Right renal pelvis (tissue), 4 donors: ENCODE results near the gene FAM50B. TPM values are rescaled to one million over a fixed set of nuclear protein-coding genes. Genes with fewer than 3 reads are reported as not detected.
A peak's percentile ranks its signal among the peaks of the same experiment; 100 is the strongest.

ENCODE experiments used
- DNase-seq, 4 donors: peaks; one replicate each; pipeline ENCODE4 v3.0.0-alpha.2; 2013; ENCODE audit warnings: low read depth in 4 of 4, low spot score in 3 of 4, missing footprints in 1 of 4
- polyA plus RNA-seq, 4 donors: library from polyadenylated mRNA; unstranded; fragments of 120-200 nt; gene quantifications; one replicate each; pipeline ENCODE4 v1.2.1, GENCODE V29; 2013; ENCODE audit not compliant: insufficient read length in 4 of 4

FAM50B gene
- polyA plus RNA-seq, 4 donors = 12.1 to 15.8 (median 13.5) TPM

GRCh38 chr6:3819161-3820110, 29.7 kb upstream of the FAM50B start:
- DNase-seq = no peak

DNA sequence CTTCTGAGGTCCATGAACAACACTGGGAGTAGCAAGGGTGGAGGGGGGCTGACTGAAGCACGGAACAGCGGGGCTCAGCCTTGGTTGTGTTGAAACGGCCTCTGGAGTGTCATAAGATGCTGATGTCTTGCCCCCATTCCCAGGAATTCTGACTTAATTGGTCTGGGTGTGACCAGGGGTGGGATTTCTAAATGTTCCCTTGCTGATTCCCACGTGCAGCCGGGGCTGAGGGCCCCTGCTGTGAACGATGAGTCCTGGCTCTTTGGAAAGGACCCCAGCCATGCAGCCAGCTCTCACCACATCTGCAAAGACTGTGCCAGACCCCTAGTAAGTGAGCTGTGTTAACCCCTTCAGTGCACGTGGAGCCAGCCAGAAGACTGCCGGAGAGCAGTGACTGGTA, 28.6 kb upstream of the FAM50B start:
- no peak for DNase-seq

DNA sequence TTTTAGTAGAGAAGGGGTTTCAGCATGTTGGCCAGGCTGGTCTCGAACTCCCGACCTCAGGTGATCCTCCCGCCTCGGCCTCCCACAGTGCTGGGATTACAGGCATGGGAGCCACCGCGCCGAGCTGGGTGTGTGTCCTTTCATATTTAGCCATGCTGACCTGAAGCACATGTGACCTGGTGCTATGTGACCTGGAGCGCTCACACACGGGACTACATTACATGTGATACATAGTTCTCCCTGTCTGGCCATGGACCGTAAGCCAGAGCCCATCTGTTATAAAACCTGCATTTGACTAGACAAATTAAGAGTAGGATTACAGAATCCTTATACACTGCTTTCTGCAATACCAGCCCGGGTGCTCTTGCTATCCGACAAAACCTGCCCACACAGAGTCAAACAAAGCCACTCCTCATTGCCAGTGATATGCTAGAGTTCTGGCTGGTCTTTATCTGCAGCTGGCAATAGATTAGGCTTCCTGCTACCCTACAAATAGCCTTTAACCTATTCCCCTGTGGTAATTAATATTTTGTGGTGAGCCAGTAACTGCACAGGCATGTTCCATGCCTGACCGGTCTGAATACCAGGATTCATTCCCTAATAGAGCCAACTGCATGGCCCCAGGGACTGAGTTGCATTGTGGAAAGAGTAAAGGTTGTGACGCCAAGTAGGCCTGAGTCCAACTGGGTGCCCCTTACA, 26.3 kb upstream of the FAM50B start:
- DNase-seq = no peak

DNA sequence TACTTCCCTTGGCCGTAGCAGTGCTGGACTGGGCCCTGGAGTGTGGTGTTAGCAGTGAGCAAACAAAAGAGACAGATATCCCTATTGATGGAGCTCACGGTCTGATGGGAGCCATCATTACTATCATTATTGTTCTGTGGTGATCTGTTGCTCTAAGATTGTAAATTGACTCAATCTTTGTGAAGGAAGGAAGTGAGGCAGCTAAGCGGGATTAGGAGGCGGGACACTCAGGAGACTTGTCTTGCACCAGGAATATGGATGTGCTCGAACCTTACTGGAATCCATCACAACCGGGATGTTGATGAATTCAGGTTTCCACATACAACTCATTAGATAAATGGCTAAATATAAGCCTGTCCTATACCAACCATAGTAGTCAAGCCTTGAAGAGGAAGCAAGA, 25.5 kb upstream of the FAM50B start:
- DNase-seq = no peak

- DNase-seq = no peak
These were observed 23.8 kb upstream of the FAM50B start for GRCh38 chr6:3825331-3825831.

GRCh38 chr6:3825851-3826581, 23.2 kb upstream of the FAM50B start:
- peak in 1 of 4 donors; percentile 60 for DNase-seq

DNA sequence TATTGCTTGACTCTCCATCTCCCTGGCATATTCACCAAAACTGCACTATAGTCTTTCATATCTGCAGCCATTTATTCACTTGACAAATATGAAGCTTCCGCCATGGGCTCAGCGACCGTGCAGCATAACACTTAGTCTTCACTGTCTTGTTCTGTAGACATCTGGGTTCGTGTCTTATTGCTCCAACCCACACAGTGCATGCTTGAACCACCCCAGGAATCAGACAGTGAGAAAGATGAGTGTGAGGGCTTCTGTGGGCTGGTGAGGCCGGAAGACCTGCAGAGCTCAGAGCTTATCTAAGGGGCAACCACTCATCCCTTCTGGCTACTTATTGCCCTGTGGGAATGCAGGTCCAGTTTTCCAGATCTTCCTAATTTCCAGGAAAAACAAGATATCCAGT, 19.9 kb upstream of the FAM50B start:
- DNase-seq = no peak

DNA sequence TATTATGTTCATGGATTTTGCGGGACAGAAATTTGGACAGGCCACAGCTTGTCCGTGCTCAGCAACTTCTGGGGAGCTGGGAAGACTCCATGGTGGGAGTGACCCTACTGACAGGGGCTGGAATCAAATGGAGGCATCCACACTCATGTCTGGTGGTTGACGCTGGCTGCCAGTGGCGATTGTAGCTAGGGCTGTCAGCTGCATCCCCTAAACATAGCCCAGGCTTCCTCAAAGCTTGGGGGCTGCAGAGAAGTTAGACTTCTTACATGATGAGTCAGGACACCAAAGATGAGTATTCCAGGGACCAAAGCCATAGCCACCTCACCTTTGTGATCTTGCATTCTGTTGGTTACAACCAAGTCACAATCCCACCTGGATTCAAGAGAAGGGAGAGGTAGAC, 18.4 kb upstream of the FAM50B start:
- DNase-seq = no peak

GRCh38 chr6:3831761-3832530, 17.2 kb upstream of the FAM50B start:
- DNase-seq = no peak

DNA sequence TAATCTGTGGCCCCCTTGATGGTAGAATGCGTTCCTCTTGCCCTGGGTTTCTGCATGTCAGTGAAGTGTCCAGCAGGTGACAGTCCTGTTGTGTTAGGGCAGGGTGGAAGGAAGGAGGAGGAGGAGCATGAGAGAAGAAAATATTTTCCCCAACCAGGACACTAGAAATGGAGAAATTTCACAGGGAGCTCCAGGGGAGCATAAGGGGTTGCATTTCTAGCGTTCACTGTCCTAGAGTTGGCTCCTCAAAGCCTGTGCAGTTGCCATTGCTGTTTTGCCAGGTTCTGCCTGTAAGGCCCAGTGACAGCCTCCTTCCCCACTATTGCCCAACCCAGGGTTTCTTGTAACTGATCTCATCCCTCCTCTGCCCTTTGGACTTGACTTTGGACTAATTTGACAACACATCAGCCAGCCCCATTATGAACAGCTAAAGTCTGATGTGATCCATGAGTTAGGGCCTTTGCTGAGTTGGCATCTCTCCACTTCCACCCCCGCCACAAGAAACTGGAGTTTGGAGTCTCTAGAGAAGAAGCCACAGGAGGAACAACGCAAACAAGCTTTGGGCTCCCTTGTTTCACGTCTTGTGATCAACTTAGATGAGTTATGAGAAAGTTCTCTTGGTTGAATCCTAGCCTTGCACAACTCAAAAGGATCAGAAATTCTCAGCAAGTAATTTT, 14.0 kb upstream of the FAM50B start:
- DNase-seq = no peak

- DNase-seq = no peak
These were observed 13.4 kb upstream of the FAM50B start for GRCh38 chr6:3835785-3836184.

DNA sequence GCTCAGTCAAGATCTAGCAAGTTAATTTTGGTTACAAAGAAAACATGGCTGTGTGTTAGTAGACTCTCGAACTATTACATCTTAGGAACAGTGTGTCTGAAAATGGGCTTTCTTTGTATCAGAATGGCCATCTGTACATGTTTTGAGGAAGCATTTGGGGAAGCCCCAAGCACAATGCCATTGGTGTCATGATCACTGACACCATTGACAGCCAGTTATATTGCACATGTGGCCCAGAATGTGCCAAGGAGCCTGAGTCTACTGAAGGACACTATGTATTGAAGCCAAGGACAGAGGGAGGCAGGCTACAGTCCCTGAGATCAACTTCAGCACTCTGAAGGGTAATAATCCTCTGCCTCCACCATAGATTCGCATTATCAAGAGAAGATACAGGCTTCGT, 12.6 kb upstream of the FAM50B start:
- no peak for DNase-seq

- DNase-seq = no peak
These were observed 11.4 kb upstream of the FAM50B start for GRCh38 chr6:3837781-3838180.

DNA sequence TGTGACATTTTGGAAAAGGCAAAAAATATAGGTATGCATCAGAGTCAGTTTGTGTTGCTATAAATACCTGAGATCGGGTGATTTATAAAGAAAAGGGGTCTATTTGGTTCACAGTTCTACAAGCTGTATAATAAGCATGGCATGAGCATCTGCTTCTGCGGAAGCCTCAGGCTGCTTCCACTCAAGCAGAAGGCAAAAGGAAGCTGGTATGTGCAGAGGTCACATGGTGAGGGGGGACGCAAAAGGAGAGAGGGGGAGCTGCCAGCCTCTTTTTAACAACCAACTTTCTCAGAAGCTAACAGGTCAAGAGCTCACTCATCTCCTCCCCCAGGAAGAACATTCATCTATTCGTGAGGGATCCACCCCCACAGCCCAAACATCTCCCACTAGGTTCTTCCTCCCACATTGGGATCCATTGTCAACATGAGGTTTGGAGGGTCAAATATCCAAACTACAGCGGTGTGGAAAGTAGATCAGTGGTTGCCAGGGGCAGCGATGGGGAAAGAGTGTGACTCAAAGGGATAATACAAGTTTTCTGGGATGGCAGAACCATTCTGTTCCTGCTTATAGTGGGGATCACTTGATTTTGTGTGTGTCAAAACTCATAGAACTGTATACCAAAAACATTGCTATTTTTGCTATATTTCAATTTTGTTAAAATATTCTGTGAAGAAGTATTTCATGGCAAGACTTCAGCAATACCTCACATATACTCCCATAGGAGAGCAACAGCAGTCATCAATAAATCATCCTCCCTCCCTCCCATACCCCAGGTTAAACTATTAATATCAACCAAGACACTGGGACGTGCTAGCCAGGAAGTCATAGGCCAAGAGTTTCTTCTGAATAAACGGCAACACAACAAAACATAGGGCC, 9.9 kb upstream of the FAM50B start:
- DNase-seq = no peak

DNA sequence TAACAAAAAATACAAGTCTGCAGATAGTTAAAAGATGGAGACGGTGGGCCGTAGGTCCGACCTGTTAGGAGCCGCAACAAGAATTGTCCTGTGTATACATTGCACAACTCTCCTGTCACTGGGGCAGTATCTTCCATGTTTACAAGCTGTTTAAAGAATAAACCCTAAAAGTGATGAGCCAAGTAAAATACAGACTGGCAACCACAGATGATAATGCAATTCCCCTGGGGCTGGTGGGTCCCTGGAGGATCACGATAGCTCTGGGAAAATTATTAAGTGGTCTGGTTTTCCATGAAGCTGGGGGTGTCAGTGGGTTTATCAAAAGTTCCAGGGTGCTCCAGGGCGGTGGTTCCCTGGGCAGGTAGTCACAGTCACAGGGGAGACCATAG, 8.1 kb upstream of the FAM50B start:
- no peak for DNase-seq

DNA sequence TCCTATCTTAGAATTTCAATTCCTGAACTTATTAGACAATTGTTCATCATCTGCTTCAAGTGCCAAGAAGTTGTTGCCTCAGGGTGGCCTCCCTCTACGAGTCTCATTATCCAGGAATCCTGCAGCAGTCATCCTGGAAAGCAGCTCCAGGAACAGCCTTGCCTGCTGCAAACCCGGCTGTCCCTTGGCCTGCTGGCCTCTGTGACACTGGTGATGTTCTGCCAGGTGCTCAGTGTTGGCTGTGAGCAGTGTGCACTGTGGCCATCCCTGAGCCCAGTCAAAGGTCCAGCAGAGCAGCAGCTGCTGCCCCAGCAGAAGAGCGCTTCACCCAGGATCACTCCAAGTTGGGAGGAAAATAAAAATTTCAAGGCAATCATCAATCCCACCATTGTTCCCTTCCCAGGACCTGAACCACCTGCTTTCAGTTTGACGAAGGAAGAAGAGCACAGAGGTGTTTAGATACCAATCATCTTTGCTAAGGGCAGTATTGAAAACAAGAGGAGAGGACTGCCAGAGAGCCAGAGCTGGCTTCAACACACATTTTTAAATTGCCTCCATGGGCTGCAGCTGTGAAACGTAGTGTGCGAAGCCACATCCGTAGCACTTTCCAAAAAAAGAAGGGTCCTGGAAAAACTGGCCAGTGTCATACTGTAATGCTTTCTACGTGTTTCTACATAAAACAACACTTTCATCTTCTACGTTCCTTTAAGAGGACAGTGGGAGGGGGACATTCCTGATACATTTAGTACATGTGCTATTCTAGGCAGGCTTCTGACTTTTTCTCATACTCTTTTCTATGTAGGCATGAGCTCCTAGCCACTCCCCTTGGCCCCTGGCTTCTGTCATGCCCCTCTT, 7.2 kb upstream of the FAM50B start:
- DNase-seq = no peak

- no peak for DNase-seq
These were observed 5.6 kb upstream of the FAM50B start for GRCh38 chr6:3843379-3844096.
